Myocyte (in vitro differentiated cells): ENCODE measurements around the gene SPX. TPM values are rescaled to one million over a fixed set of nuclear protein-coding genes. Genes with fewer than 3 reads are reported as not detected.

Experiments used
- DNase-seq: peaks from one replicate; pipeline ENCODE4 v3.0.0-alpha.2; 2012; ENCODE audit warnings: low read depth
- total RNA-seq: library from RNA; depleted of rRNA; stranded (reverse); fragments of >200 nt; gene quantifications from 2 replicates; pipeline ENCODE4 v1.2.3, GENCODE V29; 2014

Gene SPX
- total RNA-seq, 1 donor from 2014 or later: 8.7 TPM

DNA sequence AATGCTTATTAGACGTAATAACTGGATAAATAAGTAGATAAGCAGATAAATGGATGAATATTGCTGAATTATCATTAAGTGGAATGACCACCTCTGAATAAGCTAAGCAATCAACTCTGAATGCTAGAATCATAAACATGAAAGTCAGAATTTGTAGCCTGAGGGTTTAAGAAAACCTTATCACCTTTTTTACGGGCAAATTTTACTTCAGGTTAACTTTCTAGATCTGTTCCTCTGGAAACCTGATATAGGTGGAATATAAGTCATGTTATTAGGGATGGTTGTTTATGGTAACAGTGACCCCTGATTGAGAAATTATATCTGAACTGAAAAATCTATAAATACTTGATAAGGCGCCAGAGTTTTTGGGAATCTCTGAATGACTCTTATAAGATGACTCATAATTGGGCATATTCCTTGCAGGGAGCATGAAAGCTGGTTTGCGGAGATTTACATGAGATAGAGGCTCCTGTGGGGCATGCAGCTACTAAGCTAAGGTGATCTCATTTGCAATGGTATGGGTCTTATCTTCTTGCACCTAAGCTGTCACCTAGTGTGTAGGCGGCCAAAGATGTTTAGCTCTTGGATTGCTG lies 12.1 kb downstream of the SPX start:
- no peak for DNase-seq

DNA sequence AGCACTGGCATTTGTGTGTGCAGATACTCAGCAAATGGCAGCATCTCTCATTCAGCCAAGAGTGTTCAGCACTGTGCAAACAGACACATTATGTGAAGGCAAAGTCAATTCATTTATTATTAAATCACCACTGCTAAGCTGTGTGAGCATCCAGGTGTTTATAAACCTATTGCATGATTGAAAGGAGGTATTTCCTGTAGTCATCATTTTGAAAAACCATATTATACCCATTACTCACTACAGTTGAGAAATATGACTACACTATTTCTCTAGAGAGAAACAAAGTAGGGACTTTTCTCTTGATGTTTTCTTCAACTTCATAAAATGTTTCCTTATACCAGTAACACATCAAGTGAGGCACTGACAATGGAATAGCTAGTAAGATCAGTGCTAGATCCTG lies 13.7 kb downstream of the SPX start:
- no peak for DNase-seq

DNA sequence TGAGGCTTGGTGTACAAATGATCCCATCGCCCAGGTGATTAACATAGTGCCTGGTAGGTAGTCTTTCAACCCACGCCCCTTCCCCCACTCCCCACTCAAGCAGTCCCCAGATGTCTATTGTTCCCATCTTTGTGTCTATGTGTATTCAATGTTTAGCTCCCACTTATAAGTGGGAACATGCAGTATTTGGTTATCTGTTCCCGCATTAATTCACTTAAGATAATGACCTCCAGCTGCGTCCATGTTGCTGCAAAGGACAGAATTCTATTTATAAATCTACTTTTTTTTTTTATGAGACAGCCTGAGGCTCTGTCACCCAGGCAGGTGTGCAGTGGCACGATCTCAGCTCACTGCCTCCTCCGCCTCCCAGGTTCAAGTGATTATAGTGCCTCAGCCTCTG lies 15.7 kb downstream of the SPX start:
- no peak for DNase-seq

DNA sequence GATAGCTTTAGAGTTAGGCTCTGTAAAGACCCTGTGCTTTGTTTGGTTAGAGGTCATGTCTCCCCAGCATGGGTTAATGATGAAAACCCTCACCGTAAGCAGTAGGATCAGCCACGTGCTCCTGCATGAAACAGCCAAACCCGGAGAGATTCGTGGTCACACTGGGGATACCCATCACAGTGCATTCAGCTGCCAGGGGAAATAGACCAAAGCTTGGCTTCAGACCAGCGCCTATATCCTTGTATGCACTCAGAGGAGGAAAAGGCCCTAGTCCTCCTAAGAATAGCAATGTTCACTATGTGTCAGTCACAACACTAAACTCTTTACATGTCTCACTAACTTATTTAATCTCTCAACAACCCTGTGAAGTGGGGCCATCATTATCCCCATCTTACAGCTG lies 16.3 kb downstream of the SPX start:
- no peak for DNase-seq

DNA sequence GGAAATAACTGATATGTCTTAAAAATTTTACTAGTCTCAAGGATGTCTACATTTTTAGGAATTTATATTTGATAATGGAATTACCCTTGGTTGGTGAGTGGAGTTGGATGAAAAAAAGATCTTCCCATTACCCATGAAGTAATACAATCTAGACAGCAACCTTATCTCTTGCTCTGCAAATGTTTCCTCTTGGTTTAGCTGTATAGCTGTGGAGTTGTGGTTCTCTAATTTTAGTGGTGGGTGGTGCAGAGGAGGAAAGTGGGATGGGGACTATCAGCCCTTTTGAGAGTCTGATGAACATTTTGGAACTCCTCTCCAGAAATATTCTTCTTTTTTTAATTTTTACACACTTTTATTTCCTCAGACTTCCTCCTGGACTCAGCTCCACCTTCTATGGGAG lies 17.1 kb downstream of the SPX start:
- no peak for DNase-seq

DNA sequence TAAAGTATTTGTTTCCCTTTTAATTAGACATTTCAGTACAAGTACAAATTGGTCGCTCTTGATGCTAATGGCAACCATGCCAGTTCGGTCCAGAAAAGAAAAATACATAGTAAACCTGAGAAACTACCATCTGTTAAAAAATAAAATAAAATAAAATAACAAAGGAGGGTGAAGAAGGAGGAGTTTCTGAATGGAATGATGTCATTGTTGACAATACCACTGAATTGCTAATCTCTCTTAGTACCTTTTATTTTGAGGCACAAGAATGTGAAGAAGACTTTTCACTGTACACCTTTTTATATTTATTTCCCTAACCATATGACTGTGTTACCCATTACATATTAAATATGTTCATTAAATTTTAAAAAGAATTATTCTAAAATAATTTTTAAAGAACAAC lies 19.5 kb downstream of the SPX start:
- no peak for DNase-seq

DNA sequence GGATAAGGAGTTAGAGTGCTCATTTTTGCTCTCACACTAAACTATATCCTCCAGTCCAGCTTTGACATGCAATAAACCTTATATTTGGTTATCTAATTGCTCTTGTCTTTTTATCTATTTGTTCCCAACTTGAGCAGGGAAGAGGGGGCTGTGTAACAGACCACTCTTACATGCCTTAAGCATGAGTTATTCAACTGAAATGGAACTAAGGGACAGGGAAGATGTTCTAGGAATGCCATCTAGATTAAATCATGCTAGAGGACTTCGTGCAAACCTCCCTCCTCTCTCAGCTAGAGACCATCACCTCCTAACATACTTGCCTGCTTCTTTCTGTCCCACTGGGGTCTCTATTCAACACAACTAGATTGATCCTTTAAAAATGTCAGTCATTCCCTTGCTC lies 20.6 kb downstream of the SPX start:
- DNase-seq: peak; percentile 46

DNA sequence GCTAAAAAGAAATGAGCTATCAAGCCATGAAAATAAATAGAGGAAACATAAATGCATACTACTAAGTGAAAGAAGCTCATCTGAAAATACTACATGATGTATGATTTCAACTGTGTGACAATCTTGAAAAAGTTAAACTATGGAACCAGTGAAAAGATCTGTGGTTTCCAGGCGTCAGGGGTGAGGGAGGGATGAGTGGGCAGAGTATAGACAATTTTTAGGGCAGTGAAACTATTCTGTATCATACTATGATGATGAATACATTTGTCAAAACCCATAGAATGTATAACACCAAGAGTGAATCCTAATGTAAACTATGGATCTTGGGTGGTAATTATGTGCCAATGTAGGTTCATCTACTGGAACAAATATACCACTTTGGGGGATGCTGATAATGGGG lies 21.3 kb downstream of the SPX start:
- no peak for DNase-seq

DNA sequence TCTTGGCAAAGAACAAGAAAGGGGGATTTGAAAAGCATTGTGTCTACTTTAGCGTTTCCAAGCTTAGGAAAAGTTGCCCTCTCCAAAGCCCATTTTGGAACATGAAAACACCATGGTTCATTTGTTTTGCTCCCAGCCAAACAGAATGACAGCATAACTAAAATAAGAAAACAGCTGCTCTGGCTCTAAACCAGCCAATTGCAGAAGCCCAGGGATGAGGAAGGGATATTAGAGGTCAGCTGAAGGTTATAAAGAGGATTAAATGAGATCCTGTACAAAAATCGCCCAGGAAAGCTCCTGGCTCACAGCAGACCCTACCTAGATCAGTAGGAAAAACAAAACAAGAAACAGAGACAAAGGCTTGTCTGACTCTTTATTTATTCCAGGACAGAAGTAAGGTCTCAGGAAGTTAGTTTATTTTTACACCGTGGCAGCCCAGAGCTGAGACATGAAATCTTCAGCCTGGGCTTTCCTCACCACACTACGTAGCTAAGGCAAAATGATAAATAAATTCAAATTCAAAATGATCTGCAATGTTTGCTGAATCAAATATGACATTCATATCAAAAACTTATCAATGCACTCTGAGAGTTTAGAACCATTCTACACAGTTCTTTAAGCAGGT lies 25.9 kb downstream of the SPX start:
- peak; percentile 93 for DNase-seq

DNA sequence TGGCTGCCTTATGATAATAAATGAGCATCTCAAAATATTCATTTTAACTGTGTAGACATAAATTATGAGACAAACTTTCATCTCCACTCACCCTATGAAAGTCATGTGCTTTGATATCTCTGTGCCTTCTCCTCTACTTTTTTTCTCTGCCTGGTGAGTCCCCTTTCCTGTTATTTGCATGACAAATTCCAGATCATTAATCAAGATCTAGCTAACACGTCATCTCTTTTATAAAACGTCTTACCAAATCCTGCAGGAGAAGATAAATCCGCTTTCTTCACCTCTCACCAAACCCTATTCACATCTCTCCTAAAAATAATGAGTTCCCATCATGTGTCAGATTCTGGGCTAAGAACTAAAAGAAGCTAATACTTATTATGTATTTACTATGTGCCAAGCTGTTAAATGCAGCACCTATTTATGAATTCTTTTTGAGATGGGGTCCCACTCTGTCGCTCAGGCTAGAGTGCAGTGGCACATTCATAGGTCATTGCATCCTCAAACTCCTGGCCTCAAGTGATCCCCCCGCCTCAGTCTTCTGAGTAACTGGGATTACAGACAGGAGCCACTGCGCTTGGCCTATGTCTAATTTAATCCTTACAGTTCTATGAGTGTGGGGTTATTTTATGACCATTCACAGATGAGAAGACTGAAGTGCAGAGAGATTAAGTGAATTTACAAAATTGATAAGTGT lies 26.7 kb downstream of the SPX start:
- no peak for DNase-seq

DNA sequence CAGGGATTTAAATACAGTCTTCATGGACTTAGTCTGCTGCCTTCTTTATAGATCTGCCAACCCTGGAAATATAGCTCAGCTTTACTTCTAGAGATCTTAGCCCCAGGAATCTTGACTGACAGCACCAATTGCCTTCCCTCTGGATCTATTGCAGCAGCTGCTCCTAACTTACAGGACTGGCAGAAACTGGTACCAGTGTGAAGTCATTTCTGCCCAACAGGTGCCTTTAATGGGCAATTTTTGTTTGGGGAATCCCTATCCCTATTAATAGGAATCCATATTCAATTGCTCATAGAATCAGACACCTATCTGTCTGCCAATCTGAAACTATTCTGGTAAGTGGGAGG lies 27.2 kb downstream of the SPX start:
- DNase-seq: peak; percentile 97

DNA sequence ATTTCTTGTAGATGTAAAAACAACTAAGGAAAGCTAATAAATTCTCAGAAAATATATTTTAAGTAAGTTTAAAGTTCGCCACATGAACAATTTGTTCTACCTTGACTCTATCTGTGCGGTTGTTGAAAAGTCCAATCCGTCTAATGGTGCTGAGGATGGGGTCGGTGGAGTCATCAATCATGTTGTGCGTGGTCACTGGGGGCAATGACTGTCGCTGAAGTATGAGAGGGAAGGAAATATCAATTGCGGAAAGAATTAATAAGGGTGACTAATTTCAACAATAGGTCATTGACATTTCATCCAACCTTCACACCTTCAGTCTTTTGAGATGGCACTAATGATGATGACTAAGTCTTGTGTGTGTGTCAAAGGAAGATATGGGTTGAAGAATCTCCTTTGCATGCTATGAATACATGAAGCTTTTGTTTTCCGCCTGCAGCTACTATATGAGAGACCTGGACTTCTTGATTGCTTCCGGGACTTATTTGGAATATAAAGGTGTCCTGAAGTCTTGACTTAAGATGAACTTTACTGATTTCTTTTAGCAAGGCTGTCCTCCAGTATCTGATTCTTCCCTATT lies 32.1 kb downstream of the SPX start:
- no peak for DNase-seq

DNA sequence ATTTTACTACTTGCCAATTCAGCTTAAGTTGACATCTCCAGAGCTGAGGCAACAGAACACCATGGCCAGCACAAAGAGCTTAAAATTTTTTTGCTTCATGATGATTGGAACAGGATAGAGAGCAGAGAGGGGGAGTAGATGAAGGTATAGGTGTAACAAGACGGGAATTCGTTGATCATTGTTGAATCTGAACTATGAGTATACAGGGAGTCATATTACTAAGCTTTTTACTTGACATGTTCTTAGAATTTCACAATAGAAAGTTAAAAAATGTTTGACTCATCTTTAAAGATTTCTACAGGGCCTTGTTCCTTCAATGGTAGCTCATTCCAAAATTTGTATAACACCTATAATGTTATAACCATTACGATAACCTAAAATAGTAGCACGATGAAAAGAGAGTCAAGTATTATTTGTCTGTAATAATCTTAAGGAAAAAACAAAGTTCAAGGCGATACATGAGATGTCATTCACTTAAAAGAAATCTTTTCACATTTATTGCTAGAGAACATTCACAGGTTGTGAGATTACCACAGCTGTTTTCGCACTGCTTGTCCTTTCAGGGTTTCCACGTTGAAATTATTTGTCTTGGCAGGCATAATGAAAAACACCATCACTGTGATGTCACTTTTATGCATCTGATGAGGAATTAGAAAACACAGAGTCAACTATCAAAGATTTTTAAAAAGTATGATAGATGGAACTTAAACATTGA lies 33.9 kb downstream of the SPX start:
- DNase-seq: peak; percentile 52

DNA sequence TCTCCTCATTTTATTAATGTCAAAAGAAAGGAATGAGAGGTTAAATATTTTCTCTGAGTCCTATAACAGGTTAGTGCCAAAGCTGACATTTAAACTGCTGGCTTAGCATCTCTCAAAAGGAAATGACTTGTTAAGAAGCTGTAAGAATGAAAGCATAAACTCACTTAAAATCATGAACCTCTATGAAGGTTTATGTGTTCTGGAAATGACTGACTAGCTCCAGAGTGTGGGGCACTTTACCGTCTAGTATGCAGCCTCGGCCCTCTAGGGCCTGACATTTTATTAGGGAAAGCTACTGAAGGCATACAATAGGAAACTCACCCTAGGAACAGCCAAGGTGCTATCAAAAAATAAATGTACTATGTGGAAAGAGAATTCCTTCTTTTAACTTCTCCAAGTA lies 35.1 kb downstream of the SPX start:
- no peak for DNase-seq

DNA sequence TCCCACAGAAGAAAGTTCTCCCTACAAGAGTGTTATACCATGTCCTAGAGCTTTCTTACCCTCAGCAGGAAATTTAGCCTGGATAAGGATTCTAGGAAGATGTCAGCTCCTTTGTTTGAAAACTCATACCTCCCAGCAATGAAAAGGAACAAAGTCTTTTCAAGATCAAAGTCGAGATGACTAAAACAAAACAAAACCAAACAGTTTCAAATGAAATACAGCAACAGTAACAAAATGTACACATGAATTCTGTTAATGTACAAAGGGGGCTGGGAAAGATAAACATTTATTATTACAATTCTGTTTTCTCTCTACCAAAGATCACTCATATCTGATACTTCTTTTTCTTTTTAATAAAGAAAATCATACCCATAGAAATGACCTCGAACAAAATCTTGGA lies 36.8 kb downstream of the SPX start:
- no peak for DNase-seq

DNA sequence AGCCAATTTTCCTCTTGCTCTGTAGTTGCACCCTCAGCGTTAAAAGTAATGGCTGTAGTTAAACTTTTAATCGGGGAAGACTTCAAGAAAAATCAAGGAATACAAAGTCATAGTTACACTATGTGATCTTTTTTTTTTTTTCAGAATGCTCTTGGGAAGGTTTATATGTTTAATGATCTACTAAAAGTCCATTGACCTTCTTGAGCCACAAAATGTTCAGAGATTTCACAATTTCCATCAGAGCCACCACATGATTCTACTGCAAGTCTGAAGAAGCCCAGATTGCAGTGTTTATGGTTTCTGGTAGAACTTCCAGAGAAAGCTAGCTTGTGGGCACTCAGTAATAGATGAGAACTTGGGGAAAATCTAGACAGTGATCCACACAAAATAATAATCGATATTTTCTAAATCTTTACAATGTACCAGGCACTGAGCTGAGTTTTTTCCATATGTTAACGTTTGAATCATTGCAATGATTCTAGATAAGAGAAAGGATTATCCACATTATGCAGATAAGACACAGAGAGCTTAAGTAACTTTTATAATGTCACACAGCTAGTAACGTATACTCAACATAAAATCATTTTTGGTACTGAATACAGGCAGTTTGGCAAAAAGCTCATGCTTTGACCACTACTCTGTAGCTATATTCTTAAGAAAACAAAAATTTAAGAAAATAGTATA lies 40.3 kb downstream of the SPX start:
- no peak for DNase-seq

DNA sequence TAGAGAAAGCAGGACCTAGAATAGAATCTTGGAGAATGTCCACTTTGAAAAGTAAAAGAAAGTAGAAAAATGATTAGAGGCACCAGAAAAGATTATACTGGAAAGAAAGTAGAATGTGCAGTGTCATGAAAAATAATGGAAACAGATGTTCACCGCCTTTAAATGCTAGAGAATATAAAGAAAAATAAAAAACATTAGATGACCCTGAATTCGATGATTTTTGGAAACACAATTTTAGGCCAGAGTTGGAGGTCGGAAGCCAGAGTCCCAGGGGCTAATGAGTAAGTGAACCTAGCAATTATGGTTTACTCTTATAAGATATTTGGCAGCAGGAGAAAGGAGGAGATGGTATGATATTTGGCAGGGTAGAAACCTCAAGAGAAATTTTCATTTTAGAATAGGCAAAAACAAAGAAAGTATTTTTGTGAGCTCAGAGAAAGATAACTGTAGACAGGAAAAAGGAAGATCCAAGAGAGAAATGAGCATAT lies 40.9 kb downstream of the SPX start:
- no peak for DNase-seq

DNA sequence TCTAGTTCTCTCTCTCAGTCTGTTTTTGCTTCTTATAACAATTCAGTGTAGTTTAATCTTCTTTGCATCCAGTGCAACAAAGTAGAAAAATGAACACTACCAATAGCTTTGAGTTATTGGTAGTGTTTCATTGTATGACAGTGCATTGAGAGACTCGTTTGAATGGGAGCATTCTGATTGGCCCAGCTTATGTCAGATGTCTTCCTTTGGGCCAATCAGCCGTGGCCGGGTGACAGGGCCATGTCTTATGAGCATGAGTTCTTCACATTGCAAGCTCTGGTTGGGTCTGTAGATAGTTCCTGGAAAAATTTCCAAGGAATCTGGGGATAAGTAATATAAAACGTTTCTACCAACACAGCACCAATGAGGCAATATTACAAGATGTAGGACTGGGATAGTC lies 42.0 kb downstream of the SPX start:
- no peak for DNase-seq

DNA sequence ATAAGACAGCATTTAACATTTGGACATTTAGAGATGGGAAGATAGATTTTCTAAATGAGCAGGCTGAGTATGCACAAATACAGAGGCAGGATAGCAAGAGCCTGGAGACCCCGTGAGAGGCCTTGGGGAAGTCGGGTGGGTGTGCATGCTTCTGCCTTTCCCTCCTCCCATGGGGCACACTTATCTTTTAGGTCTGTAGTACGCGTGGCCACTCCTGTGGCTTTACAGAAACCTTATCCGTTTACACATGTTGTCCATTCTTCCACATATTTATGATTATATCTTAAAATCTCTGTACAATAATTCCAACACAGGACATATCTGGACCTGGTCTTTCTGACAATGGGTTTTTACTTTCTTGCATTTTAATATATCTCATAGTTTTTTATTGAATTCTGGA lies 45.0 kb downstream of the SPX start:
- no peak for DNase-seq

DNA sequence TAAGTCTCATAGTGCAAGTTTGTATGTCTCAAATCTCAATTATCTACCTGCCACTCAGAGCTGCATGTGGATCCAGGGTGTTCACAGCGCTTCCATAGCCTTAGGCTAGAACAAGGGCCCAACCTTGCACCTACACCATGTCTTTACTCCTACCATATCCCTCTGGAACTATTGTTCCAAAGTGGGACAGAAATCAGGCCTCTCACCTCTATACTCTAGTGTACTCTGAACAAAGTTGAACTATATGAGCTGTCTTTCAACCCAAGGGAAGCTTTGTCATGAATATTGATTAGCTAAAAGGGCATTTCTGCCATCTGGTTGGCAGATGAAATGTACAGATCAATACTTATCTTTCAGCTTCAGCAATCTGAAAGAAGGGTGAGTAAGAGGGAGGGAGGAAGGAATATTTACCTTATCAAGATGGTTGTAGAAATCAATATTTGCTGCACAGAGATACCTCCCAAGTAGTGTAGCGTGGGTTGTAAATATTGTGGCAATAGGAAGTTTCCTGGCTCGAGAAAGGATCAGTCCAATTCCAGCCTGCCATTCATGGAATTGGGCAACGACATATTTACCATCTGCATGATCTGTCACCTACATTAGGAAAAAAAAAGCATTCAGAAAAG lies 47.8 kb downstream of the SPX start:
- DNase-seq: no peak

DNA sequence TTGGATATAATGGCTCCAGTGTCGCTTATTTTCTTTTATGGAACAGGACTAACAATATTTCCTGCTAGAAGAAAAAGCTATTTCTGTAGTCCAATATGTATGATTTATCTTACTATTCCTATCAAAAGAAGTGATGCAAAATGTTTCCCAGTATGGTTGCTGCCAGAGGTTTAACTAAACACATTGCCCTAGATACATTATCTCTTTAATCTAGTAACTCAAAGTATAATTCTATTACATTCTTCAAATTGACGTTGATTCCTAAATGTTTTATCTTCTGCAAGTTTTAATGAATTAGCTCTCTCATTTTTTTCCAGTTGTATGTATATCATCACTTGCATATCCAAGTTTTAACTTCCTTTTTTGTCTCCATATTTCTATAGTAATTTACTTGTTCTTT lies 50.3 kb downstream of the SPX start:
- no peak for DNase-seq
